Measurements from ENCODE around the gene ANKS3. TPM values are rescaled to one million over a fixed set of nuclear protein-coding genes. Genes with fewer than 3 reads are reported as not detected.

The ANKS3 gene
- total RNA-seq, 1 donor, result 33.2 TPM

DNA sequence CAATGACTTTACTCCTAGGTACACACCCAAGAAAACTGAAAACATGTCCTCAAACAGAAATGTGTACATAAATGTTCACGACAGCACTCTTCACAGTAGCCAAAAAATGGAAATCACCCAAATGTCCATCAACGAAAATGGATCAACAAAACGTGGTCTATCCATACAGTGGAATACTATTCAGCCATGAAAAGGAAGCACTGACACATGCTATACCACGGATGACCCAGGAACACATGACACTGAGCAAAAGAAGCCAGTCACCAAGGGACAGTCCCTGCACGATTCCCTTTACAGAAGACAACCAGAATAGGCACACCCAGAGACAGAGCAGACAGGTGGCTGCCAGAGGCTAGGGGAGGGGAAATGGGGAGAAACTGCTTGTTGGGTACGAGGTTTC lies 21.6 kb upstream of the ANKS3 start:
- TF ChIP-seq, protein P1, sequence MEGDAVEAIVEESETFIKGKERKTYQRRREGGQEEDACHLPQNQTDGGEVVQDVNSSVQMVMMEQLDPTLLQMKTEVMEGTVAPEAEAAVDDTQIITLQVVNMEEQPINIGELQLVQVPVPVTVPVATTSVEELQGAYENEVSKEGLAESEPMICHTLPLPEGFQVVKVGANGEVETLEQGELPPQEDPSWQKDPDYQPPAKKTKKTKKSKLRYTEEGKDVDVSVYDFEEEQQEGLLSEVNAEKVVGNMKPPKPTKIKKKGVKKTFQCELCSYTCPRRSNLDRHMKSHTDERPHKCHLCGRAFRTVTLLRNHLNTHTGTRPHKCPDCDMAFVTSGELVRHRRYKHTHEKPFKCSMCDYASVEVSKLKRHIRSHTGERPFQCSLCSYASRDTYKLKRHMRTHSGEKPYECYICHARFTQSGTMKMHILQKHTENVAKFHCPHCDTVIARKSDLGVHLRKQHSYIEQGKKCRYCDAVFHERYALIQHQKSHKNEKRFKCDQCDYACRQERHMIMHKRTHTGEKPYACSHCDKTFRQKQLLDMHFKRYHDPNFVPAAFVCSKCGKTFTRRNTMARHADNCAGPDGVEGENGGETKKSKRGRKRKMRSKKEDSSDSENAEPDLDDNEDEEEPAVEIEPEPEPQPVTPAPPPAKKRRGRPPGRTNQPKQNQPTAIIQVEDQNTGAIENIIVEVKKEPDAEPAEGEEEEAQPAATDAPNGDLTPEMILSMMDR (IDR thresholded peaks at IDR 0.05; ENCODE audit: insufficient read depth, low read depth, low read length), result no peak
- DNase-seq (ENCODE audit: low read depth), result no peak
- H3K4me3 ChIP-seq (ENCODE audit: low read depth, low read length), result no peak overlapping the region

DNA sequence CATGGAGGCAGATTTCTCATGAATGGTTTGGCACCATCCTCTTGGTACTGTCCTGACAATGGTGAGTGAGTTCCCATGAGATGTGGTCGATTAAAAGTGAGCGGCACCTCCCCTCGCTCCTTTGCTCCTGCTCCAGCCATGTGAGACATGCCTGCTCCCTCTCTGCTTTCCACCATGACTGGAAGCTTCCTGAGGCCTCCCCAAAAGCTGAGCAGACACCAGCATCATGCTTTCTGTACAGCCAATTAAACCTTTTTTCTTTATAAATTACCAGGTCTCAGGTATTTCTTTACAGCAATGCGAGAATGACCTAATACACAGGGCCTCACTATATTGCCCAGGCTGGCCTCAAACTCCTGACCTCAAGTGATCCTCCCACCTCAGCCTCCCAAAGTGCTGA lies 20.8 kb upstream of the ANKS3 start:
- TF ChIP-seq, protein P1 (IDR thresholded peaks at IDR 0.05; ENCODE audit: insufficient read depth, low read depth, low read length), result no peak
- no peak overlapping the region for H3K4me3 ChIP-seq (ENCODE audit: low read depth, low read length)
- no peak for DNase-seq (ENCODE audit: low read depth)

DNA sequence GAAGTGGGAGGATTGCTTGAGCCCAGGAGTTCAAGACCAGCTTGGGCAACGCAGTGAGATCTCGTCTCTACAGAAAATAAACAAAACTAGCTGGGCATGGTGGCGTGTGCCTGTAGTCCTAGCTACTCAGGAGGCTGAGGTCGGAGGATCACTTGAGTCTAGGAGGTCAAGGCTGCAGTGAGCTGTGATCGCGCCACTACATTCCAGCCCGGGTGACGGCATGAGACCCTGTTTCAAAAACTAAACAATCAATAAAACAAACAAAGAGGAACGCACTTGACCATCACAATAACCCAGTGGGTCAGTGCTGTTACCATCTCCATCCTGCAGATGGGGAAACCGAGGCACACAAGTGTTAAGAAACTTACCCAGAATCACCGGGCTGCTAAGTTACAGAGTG lies 19.2 kb upstream of the ANKS3 start:
- H3K4me3 ChIP-seq (ENCODE audit: low read depth, low read length), result no peak overlapping the region
- no peak for DNase-seq (ENCODE audit: low read depth)
- TF ChIP-seq, protein P1 (IDR thresholded peaks at IDR 0.05; ENCODE audit: insufficient read depth, low read depth, low read length), result no peak

DNA sequence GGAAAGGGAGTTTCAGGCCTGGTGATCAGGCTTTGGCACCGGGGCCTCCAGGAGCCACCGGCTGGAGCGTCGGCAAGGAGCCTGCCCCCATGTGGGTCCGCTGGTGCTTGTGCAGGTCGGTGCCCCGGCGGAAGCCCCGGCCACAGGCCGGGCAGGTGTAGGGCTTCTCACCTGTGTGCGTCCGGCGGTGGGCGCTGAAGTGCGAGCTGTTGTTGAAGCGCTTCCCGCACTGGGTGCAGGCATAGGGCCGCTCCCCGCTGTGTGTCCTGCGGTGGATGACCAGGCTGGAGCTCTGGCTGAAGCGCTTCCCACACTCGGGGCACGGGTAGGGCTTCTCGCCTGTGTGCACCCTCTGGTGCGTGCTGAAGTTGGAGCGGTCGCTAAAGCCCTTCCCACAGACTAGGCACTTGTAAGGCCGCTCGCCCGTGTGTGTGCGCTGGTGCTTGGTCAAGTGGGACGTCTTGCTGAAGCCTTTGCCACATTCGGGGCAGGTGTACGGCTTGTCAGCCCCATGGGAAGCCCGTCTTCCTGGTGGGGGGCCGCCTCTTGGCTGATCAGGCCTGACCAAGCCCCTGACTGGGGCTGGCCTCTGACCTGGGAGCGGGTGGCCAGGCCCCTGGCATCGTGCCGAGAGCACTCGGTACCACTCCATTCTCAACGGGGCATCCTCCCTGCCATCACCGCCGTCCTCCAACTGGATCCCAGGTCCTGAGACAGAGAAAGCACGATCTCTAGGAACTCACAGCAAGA lies 18.5 kb upstream of the ANKS3 start:
- no peak for DNase-seq (ENCODE audit: low read depth)

DNA sequence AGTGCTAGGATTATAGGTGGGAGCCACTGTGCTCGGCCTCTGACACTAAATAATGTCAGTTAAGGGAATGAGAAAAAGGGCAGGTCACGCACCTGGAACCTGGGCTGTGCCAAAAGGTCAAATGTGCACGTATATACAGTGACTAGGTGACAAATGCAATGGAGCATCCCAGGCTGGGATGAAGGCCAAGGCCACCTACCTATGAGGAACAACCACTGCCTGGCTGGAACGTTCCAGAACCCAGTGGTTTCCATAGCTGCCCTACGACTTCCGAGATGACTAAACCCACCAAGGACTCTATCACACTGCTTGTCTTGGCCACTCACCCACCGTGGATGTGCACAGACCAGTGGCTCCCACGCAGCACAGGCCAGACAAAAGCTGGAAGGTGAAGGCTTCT lies 16.8 kb upstream of the ANKS3 start:
- H3K4me3 ChIP-seq (ENCODE audit: low read depth, low read length), result no peak overlapping the region
- DNase-seq (ENCODE audit: low read depth), result no peak
- TF ChIP-seq, protein P1 (IDR thresholded peaks at IDR 0.05; ENCODE audit: insufficient read depth, low read depth, low read length), result no peak

More for the DNA sequence above, 18.5 kb upstream of the ANKS3 start:
- TF ChIP-seq, protein P1 (IDR thresholded peaks at IDR 0.05; ENCODE audit: insufficient read depth, low read depth, low read length), result no peak
- H3K4me3 ChIP-seq (ENCODE audit: low read depth, low read length), result no peak overlapping the region

DNA sequence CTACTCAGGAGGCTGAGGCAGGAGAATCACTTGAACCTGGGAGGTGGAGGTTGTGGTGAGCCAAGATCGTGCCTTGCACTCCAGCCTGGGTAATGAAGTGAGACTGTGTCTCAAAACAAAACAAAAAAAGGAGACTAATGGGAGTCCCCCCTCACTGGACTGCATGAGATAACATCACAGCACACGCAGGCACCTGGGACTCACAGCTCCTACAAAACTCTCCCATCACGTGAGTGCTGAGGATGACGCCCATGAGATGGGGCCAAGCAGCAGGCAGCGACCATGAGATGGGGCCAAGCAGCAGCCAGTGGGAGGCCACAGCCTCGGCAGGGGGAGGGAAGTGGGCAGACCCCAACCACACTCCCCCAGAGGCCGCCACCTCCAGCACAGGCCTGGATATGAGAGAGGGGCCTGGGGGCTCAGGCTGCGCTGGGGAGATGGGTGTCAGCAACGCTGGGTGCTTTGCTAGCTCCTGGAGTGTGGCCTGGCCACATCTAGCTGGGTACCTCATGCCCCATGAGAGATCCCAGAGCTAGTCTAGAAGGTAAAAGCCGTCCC lies 15.7 kb upstream of the ANKS3 start:
- no peak overlapping the region for H3K4me3 ChIP-seq (ENCODE audit: low read depth, low read length)
- TF ChIP-seq, protein P1 (IDR thresholded peaks at IDR 0.05; ENCODE audit: insufficient read depth, low read depth, low read length), result no peak
- no peak for DNase-seq (ENCODE audit: low read depth)

Data from fibroblast of villous mesenchyme (primary cell).